Measurements from ENCODE around the gene PWWP2B.

GRCh38 chr10:132399117-132400035, 2.4 kb downstream of the PWWP2B start:
- TF ChIP-seq CTCF (IDR thresholded peaks at IDR 0.05) (no peak), EP300 (IDR thresholded peaks at IDR 0.05) (no peak), POLR2AphosphoS5 (IDR thresholded peaks at IDR 0.05) (no peak)

Data from esophagus muscularis mucosa (tissue), 4 donors.